Left renal cortex interstitium (tissue), 4 donors: ENCODE results near the gene MLPH. TPM values are rescaled to one million over a fixed set of nuclear protein-coding genes. Genes with fewer than 3 reads are reported as not detected.

Source experiments
- DNase-seq, 4 donors: peaks; one replicate each; pipeline ENCODE4 v3.0.0-alpha.2; 2013; ENCODE audit warnings: low read depth in 4 of 4, low spot score in 2 of 4, missing footprints in 1 of 4
- polyA plus RNA-seq, 4 donors: library from polyadenylated mRNA; unstranded; fragments of 120-200 nt; gene quantifications; one replicate each; pipeline ENCODE4 v1.2.1, GENCODE V29; 2013; ENCODE audit not compliant: insufficient read length in 4 of 4

MLPH gene
- polyA plus RNA-seq, 4 donors, result 1.4 to 6.2 (median 3.2) TPM

DNA sequence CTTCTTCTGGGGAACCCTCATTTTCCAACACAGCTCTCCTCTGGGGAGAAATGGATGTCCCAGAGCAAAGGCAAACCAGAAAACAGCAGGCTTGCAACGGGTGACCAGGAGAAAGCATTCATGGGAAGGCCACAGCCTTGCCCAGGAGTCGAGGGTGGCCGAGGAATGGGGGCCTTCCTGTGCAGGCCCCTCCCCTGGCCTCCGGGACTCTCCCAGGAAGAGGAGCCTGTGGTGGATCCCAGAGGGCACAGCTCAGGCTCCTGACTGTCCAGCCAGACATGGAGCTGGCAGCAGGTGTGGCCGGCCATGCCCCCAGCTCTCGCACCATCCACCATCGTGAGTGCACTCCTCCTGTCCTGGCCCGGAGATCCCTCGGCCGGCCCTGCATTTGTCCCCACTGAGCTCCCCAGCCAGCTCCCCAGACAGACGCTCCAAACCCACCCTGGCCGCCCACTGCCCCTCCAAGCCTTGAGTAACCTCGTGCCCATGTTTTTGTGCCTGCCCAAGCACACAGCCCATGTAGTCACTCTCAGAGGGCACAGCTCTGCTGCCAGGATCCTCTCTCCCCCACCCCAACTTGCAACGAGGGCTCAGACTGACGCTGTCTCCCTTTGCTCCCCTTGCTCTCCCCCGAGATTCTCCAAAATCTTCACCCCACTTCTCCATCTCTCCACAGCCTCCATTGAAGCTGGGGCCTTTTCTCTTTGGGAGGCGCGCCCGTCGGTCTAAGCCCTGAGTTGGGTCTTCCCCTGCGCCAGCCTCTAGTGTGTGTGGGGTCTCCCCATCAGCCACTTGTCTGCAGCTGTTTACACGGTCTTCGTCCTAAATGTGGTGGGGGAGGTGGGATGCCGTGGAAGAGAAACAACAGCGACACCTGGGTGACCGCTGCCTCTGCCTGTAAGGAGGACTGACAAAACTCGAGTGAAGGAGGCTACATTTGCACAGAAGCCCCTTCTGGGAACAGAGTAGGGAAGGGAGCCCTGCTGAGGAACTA is 89.1 kb downstream of the MLPH start:
- DNase-seq, result no peak

DNA sequence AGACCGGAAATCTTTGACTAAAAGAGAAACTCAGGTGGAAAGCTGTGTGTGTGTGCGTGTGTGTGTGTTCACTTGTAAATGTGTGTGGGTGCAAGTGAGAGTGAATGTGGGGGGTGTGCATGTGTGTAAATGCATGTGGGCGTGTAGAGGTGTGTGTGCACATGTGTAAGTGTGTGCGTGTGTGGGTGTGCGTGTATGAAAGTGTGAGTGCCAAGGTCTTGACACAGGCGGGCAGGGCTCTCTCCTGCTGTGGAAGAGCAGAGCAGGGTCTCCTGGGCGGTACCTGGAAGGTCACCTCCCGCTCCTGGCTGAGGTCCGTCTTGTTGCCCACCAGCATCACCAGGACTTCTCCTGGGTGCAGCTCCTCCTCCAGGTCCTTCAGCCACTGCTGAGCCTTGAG is 89.9 kb downstream of the MLPH start:
- no peak for DNase-seq

DNA sequence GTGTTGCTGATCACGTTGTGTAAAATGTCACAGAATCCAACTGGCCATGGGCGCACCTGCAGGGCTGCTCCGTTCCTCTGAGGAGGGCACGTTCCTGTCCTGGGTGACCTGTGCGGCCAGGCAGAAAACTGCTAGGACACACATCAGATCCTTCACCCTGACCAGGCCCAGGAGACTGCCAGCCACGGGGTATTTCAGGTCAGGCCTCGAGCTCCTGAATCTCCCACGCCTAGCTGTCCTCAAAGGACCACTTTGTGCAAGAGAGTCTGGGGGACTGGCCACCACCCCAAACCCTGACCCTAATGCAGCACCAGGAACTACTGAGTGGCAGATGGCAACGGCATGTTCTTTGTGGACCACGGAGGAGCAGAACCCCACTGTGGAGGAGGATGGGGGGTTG is 90.4 kb downstream of the MLPH start:
- no peak for DNase-seq

DNA sequence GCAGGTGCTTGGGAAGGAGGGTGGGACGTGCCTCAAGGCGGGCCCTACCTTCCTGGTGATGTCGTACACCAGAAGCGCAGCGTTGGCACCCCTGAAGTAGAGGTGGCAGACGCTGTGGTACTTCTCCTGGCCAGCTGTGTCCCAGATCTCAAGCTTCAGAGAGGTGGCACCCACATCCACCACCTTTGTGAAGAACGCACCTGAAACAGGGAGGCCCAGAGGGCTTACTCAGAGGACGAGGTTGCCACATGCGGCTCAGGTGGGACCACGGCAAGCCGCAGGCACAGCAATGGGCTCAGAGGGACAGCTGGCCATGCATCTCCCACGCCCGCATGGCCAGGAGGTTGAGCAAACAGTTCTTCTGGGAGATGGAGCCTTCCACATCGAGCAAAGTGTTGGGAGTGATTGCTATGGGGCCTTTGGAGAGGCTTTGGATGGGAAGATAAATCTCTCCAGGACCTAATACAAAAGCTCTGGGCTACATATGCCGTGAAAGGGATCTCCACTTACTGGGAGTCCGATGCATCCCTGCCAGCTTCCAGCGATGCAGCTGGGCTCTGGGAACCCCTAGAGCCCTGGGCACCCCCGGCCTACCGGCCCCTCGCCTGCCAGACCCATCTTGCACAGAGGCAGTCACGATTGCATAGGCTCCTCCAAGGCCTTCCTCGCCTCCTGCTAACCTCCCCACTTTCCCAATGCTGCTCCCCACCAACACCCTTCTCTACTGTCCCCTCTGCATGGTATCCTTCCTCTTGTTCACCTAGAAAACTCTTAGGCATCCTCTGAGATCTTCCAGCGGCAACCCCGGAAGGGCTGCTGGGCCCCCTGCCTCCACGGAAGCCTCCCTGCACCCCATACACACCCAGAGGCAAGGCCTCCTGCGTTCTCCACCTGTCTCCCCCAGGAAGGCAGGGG is 91.2 kb downstream of the MLPH start:
- DNase-seq, result no peak

DNA sequence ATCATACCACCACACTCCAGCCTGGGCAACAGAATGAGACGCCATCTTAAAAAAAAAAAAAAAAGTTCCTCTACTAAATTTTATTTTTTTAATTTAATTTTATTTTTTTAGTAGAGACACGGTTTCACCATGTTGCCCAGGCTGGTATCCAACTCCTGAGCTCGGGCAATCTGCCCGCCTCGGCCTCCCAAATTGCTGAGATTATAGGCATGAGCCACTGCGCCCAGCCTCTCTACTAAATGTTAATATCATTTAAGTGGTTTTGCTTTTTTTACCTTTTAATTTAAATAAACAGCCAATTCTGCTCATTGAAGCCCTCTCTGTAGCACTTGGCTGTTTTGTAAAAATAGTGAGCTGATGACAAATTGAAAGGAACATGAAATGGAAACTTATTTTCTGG is 94.3 kb downstream of the MLPH start:
- DNase-seq, result no peak

DNA sequence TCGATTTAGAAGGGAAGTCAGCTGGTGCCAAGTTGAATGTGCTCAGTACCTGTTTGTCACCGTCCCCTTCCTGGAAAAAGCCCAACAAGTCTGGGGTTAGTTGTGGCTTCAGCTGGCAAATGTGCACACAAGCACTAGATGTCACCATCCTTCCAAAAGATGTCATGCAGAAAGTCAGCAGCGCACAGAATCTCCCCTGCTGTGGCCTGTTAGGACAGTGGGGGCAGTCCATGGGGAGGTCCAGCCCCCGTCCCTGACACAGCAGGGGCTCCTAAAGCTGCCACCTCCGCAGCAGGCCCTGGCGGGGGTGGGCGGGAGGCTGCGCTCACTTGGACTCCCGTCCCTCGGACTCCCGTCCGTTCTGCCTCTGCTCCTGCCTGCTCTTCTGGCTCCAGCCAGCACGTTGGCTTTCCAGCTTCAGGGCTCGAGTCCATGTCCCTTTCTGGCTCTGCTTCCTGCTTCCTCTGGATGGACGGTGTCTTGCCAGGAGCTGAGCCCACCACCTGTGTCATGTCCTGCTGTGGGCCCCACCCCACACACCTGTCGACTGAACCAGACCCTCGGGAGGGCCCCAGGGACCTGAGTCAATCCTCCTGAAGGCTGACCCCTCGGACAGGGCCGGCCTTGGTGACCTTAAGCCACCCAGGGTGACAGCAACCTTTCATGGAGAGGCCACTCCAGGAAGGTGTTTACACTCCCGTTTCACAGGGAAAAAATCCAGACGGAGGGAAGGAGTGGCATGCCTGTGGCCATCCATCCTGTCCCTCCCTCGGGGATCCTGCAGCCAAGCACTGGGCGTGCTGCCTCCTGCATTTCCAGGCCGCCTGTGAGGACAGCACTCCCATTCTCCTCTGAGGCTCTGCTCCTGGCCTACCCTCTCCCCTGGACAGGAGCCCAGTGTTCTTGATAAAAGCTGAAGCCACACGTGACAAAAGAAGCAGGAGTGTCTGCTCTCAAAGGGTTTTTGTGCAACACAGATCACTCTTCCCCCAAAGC is 95.0 kb downstream of the MLPH start:
- no peak for DNase-seq

DNA sequence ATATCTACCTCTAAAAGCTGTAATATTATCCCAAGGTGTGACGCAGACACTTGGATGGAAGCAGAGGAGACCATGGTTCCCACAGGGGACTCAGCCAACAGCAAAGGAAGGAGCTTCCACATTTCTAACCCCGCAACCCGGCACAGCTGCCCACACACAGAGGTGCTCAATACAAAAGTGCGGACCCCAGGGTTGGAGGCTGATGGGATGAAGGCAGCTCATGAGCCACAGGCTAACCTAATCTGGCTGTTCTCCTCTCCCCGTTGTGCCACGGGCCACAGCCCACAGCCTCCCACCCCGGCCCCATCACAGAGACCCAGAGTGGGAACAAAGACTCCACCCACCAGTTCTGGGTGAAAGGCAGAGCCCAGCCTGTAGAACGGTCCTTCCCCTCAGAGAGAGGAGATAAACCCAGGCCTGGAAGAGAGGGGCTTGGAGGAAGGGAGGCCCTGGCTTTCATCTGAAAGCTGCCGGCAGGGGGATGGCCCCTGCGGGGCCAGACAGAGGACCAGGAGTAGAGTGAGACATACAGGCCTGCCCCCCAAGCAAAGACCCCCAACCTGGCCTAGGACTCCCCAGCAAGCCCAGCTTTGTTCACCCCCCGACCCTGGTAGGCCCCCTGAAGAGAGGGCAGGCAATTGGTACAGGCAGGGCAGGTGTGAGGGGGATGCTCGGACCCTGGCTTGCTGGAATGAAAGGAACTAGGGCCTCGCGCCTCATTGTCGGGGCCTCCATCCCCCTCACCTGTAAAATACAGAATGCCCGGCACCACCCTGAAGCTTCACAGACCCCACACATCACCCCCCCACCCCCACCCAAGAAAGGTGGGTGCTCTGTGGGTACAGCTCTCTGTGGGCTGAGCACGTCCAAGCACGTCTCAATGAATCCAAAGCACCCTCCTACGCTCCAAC is 96.6 kb downstream of the MLPH start:
- no peak for DNase-seq

DNA sequence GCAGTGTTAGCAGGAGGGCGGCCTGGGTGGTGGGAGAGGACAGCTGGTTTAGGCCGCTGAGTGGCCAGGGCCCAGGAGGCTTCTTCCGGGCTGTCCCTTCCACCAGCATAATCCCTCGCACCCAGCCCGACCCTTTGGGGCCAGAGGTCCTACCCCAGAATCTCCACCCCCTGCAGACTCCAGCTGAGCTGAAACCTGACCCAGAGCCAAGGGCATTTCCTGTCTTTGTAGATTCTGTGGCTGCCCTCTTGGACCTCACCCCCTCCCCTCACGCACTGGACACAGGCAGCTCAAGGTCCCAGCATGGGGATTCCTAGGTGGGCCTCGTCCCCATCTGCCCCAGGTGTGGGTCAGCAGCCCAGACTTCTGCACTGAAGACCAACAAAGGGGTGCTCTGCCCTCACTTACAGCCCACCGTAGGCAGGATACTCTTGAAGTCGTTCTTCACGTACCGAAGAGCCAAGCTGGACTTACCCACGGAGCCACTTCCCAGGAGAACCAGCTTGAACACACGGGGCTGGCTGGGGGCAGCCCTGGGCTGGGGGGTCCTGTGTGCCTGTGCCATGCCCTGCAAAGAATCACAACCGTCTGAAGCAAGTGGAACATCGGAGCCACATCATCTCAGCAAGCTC is 98.7 kb downstream of the MLPH start:
- no peak for DNase-seq

DNA sequence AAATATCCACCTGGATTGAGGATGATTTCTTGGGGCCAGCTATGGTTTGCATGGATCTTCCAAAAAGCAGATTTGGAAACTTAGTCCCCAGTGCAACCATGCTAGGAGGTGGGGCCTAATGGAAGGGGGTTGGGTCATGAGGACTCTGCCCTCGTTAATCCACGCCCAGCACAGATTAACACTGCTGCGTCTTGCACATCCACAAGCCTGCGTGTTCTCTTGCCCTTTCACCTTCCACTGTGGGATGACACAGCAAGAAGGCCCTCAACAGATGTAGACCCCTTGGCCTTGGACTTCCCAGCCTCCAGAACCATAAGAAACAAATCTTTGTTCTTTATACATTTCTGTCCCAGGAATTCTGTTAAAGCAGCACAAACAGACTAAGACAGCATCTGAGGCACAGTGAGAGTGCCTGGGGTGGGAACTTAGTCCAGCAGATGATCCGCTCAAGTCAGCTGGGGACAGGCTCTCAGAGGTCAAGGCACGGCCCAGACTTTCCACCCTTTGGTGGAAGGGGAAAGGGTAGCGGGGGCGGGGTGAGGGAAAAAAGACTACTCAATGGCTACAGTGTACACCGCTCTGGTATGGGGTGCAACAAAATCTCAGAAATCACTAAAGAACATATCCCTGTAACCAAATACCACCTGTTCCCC is 101.1 kb downstream of the MLPH start:
- DNase-seq, result no peak

DNA sequence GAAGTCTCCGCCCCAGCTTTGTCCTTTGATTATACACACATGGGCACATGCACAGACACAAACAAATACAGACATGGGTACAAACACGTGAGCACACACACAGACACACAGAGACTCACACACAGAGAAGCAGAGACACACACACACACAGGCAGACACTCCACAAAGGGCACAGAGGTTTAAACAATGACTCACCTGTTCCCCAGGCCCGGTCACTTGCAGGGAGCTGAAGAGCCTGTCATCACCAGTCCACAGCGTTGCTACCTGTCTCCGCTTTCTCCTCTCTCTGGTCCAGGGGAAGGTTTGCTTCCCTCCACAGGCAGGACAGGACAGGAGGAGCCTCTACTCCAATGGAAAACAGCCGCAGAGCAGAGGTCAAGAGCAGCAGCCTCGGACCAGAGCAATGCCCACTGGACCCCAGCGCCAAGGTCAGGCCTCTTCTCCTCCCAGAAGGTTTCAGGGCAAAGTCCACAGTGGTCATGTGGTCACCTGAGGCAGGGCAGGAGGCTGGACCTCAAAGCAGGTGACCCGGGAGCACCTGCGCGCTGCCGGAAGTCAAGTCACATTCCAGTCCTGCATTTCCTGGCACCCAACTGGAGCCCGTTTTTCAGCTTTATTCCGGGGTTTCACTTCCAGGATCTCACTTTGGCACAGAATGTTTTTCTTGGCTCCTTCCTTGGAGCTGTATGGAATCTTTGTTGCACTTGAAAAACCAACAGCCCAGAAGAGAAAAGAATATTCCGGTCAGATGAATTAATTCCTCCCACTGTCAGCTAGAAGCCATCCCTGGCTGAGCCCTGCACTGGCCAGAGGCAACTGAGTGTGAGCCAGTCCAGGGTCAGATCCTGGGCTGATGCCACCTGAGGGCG is 103.5 kb downstream of the MLPH start, which contains the start of gene RAB17:
TSS of gene RAB17 (minus strand) at position 463 of the 869 bp plus-strand sequence. CDS start 4,580 bp downstream, outside the sequence.
- no peak for DNase-seq

DNA sequence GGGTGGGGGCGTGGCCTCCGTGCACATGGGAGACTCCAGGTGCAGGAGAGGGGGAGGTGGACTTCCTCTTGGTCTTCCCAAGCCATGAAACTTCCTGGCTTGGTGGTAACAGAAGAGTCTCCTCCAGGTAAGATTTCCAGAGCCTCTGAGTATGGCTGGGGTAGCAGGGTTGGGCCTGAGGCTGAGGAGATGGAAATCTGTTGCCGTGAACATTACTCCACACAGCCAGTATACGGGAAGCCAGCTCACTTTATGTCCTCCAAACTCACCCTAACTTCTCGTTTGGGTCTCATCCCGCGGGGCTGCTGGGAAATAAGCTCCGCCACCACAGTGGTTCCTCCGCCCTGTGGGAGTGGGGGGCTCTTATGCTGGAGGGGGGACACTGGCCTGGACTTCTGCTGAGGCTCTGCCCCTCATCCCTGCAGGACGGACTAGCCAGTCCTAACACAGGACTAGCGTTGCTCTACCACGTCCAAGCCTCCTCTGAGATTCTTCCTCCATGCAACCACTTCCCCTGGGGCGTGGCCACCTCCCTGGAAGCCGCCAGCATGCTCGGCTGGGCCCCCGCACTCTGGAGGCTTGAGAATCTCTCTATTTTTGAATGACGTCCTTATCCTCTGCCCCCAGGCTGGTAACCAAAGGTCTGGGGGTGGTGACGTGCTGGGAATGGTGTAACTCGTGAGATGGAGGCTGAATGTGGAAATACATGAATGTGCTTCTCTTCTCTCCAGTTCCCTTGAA is 104.3 kb downstream of the MLPH start:
- DNase-seq, result no peak

DNA sequence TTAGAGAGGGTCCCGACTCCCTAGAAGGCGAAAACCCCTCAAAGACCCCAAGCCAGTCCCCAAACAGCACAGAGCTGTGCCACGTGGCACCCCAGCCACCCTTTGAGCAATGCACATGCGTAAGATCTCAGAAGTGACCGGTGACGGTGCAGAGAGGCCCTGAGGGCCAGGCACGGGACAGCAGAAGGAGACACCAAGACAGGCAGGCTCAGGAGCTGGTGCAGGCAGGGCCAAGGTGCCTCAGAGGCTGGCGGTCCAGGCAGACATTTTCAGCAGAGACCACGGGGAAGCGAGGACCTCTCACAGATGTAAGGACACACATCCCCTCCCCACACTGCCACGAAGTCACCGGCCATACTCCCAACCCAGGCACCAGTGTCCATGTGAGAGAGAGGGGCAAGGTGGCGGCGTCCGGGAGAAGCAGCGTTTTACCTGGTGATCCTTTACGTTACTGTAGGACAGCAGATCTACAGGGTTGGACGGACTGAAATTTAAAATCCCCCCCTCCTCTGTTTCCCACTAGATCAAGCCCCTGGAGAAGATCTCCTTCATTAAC is 105.5 kb downstream of the MLPH start:
- DNase-seq, result no peak

DNA sequence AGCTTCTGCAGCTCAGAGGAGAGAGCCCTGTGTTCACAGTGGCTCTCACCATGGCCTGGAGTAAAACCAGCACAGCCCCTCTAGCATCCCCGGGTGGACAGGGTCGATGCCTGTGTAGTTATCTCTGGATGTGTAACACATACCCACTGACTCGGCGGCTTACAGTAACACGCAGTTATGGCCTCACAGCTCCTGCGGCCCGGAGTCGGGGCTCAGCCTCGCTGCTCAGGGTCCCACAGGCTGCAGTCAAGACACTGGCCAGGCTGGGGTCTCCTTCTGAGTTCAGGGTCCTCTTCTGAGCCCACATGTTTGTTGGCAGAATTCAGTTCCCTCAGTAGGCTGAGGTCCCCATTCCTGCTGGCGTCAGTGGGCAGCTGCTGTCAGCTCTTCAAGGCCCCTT is 106.0 kb downstream of the MLPH start:
- no peak for DNase-seq

DNA sequence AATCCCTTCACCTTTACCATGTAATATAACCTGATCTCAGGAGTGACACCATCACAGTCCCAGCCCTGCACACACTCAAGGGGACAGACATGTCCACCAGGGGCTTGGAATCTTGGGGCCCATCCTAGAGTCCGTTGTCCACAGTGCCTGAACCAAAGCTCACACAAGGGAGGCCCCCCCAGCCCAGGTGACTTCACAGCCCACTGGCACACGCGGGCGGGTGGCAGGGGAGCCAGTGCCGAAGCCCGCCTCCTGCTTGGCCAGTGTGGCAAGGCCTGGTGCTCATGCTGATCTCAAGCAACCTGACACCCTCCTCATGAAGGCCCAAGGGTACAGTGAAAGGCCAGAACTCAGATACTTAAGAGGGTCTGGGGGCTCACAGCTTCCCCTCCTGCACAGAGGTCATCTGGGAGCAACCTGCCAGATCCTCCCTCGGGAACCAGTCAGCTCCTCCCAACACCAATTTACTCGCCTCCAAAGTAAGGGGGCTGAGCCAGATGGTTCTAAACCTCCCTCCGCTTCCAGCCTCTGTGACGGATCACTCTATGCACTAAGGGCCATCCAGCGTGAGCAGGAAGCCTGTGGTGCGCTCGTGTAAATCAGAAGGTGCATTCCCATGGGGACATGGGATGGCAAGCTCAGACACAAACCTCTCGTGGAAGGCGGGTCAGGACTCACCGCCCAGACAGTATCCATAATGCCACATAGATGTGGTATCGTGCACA is 106.7 kb downstream of the MLPH start:
- DNase-seq, result no peak

DNA sequence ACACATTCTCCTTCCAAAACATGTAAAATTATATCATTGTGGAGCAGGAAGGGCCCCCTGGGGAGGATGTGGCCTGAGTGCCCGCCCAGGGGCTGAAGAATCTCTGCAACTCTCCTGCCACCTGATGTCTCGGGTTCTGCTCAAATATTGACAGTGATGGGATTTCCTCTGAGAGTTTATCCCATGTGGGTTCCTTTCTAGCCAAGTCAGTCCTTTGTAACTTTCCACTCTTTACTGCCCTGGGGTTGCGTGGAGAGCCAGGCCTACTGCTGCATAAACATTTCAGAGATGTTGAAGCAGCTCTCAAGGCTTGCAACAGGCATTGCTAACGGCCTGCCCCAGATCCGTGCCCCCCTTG is 107.4 kb downstream of the MLPH start:
- DNase-seq, result no peak
